OCI-LY3 (cell line): ENCODE data around the gene ANAPC4.
A peak's percentile ranks its signal among the peaks of the same experiment; 100 is the strongest.

Experiments used
- H2AFZ ChIP-seq: fragments of 200-600, 300-600 bp; shearing (Covaris generic); 2 replicates; pipeline ENCODE4 v1.6.0; 2014; ENCODE audit warnings: antibody characterized with exemption, low read depth, low read length
- H3K27ac ChIP-seq: fragments of 200-600, 300-600 bp; sonication (generic); 2 replicates; pipeline ENCODE4 v1.5.1; 2014; ENCODE audit warnings: mild to moderate bottlenecking, low read length, moderate library complexity, mixed read lengths
- H3K27me3 ChIP-seq: fragments of 200-600, 300-600 bp; sonication (generic); 2 replicates; pipeline ENCODE4 v1.6.1; 2014; ENCODE audit warnings: low read depth, low read length, mixed read lengths
- H3K36me3 ChIP-seq: fragments of 200-600, 300-600 bp; sonication (generic); replicated peaks from 2 replicates; pipeline ENCODE3; 2014; ENCODE audit warnings: low read depth, low read length, mixed read lengths
- H3K4me1 ChIP-seq: fragments of 300-600, 200-600 bp; sonication (generic); 2 replicates; pipeline ENCODE4 v1.6.1; 2014; ENCODE audit warnings: low read length, mixed read lengths
- H3K4me2 ChIP-seq: fragments of 200-600, 300-600 bp; sonication (generic); 2 replicates; pipeline ENCODE4 v1.6.1; 2014; ENCODE audit warnings: low read length, mixed read lengths
- H3K4me3 ChIP-seq: fragments of 300-600, 200-600 bp; sonication (generic); 2 replicates; pipeline ENCODE4 v1.5.1; 2014; ENCODE audit warnings: antibody characterized with exemption, mild to moderate bottlenecking, low read length, moderate library complexity
- H3K79me2 ChIP-seq: fragments of 300-600, 200-600 bp; shearing (Covaris generic); 2 replicates; pipeline ENCODE4 v1.6.1; 2014; ENCODE audit warnings: mild to moderate bottlenecking, low read length, mixed read lengths
- H3K9ac ChIP-seq: fragments of 300-600, 200-600 bp; shearing (Covaris generic); 2 replicates; pipeline ENCODE4 v1.6.0; 2014; ENCODE audit warnings: mild to moderate bottlenecking, low read length, moderate library complexity
- H3K9me3 ChIP-seq: fragments of 200-600, 300-600 bp; shearing (Covaris generic); 2 replicates; pipeline ENCODE4 v1.6.1; 2014; ENCODE audit warnings: low read length, mixed read lengths; ENCODE audit not compliant: insufficient read depth
- H4K20me1 ChIP-seq: fragments of 200-600, 300-600 bp; sonication (generic); 2 replicates; pipeline ENCODE4 v1.6.1; 2016; ENCODE audit warnings: low read length, mixed read lengths; ENCODE audit not compliant: insufficient read depth
- CTCF ChIP-seq: fragments of 200-600, 300-600 bp; sonication (generic); IDR thresholded peaks from 2 replicates; pipeline ENCODE4 v1.5.1; 2014; ENCODE audit warnings: antibody characterized with exemption, low read length, low read depth
- EZH2phosphoT487 ChIP-seq: fragments of 200-600 bp; shearing (Covaris generic); IDR thresholded peaks from 2 replicates; pipeline ENCODE4 v1.6.1; 2018; ENCODE audit warnings: antibody characterized with exemption, mixed run types, low read depth

Gene ANAPC4

GRCh38 chr4:25446611-25447010 lies 69.5 kb downstream of the ANAPC4 start:
- Histone ChIP-seq H3K9me3 (no peaks in the 10 kb centered on the region), H3K4me2 (no peak overlapping the region), H3K36me3 (no peaks in the 10 kb centered on the region), H3K9ac (no peak overlapping the region), H3K27me3 (no peaks in the 10 kb centered on the region), H3K4me3 (no peak overlapping the region), H3K4me1 (peaks cover 9% of the 10 kb centered on the region), H3K79me2 (no peaks in the 10 kb centered on the region), H4K20me1 (no peaks in the 10 kb centered on the region), H3K27ac (no peak overlapping the region), H2AFZ (no peak overlapping the region)
- no peak for TF ChIP-seq EZH2phosphoT487
- TF ChIP-seq CTCF = no peak

DNA sequence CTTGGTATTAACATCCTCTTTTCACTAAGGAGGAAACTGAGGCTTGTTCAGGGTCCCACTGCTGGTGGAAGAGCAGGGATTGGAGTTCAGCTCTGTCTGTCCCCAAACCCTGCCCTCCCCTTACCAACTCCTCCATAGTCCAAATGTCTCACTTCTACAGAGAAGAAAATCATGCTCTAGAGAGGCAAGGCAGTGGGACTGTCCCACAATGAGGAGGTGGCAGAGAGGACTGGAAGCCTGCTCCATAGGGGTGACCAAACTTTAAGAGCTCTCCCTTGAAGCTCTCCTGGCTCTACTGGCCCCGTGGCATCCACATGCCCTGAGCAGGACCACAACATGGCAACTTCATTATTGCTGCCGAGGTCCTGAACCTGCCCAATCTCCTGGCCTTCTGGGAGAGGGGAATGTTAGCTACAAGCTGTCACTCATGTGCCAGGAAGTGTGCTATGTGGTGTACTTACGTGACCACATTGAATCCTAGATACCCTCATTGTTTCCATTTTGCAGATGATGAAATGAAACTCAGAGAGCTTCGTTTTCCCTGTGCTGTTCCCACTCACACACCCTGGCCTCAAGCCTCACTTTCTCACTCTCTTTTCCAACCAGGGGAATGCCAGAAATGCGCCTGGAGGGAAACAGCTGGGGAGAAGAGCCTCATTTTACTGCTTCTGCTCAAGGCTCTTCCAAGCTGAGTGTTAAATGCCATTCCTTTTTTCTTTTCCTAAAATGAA lies 71.5 kb downstream of the ANAPC4 start:
- Histone ChIP-seq H3K4me1 (peaks cover 9% of the 10 kb centered on the region), H4K20me1 (no peaks in the 10 kb centered on the region), H3K9me3 (no peaks in the 10 kb centered on the region), H3K4me2 (no peak overlapping the region), H3K79me2 (no peaks in the 10 kb centered on the region), H3K4me3 (no peak overlapping the region), H3K27ac (no peak overlapping the region), H3K27me3 (no peaks in the 10 kb centered on the region), H3K9ac (no peak overlapping the region), H2AFZ (no peak overlapping the region), H3K36me3 (no peaks in the 10 kb centered on the region)
- no peak for TF ChIP-seq EZH2phosphoT487
- TF ChIP-seq CTCF = no peak

- Histone ChIP-seq H3K4me1 (peaks cover 9% of the 10 kb centered on the region), H3K79me2 (no peaks in the 10 kb centered on the region), H3K9ac (no peak overlapping the region), H3K4me3 (no peak overlapping the region), H3K9me3 (no peaks in the 10 kb centered on the region), H3K4me2 (peak overlapping the region; percentile 28; the same call in 1 of the 2 replicates), H2AFZ (no peak overlapping the region), H3K27me3 (no peaks in the 10 kb centered on the region), H4K20me1 (no peaks in the 10 kb centered on the region), H3K36me3 (no peaks in the 10 kb centered on the region), H3K27ac (no peak overlapping the region)
- TF ChIP-seq EZH2phosphoT487 = no peak
- no peak for TF ChIP-seq CTCF
These were observed 72.2 kb downstream of the ANAPC4 start for GRCh38 chr4:25449270-25449669.

DNA sequence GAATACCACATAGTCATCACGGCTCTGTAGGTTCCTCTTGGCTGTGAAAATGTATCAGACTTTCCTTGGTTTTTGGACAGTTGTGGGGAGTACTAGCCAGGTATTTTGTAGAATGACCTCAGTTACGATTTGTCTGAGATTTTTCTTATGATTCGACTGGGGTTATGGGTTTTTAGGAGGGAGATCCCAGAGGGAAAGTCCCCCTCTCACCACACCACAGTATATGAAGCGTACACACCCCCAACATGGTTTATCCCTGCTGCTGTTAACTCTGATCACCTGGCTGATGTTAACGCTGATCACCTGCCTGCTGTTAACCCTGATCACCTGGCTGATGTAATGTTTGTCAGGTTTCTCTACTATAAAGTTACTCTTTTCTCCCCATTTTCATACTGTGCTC lies 72.6 kb downstream of the ANAPC4 start:
- Histone ChIP-seq H2AFZ (no peak overlapping the region), H3K4me2 (peak overlapping the region; percentile 28; the same call in 1 of the 2 replicates)
- no peak for TF ChIP-seq CTCF
- TF ChIP-seq EZH2phosphoT487 = no peak

More for the DNA sequence above, 72.6 kb downstream of the ANAPC4 start:
- Histone ChIP-seq H3K79me2 (no peaks in the 10 kb centered on the region), H3K4me1 (peaks cover 9% of the 10 kb centered on the region), H3K9me3 (no peaks in the 10 kb centered on the region), H3K36me3 (no peaks in the 10 kb centered on the region), H3K27ac (no peak overlapping the region), H4K20me1 (no peaks in the 10 kb centered on the region), H3K9ac (no peak overlapping the region), H3K27me3 (no peaks in the 10 kb centered on the region), H3K4me3 (no peak overlapping the region)
